ENCODE results near the gene ZNRF1.

DNA sequence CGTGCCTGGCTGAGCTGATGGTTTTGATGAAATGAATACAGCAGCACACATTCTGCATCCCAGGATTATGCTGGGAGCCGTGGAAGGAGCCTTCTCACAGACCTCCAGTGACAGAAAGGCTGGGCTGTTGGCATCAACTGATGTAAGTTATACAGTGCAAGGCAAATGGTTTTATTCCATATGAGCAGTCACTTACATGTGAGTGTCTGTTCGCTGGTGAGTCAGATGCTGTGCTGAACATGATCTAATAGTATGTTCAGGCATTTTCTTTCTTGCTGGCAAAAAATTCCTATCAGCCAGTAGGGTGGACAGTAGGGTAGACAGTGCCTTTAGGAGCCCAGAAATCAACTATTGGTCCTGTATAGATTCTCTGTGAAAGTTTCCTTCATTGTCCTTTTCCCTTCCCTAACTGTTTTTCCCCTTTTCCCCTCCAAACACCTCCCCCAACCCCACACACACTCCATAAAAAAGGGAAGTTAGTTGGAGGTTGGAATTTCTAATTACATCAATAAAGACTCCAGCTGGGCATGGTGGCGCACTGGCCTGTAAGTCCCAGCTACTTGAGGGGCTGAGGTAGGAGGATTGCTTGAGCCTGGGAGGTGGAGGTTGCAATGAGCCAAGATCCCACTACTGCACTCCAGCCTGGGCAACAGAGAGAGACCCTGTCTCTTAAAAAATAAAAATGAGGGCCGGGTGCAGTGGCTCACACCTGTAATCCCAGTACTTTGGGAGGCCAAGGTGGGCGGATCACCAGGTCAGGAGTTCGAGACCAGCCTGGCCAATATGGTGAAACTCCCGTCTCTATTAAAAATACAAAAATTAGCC lies 81.6 kb downstream of the ZNRF1 start:
- TF ChIP-seq EP300 (IDR thresholded peaks at IDR 0.05) = no peak
- TF ChIP-seq CTCF (IDR thresholded peaks at IDR 0.05) = no peak
